Uterus (tissue), 2 donors: ENCODE results near the gene KRT6B.

Source experiments
- CTCF ChIP-seq, 4 experiments: fragments of 200-600 bp in 2 of 4; fragments of 450-650 bp in 2 of 4; sonication (generic) in 2 of 4; IDR thresholded peaks; one replicate each; pipeline ENCODE4 v1.5.1; 2016 to 2019; ENCODE audit warnings: antibody characterized with exemption in 4 of 4, mild to moderate bottlenecking in 2 of 4, moderate library complexity in 1 of 4
- POLR2A ChIP-seq, 2 donors: fragments of 450-650 bp; IDR thresholded peaks; one replicate each; pipeline ENCODE4 v1.6.1; 2016; ENCODE audit warnings: antibody characterized with exemption in 2 of 2, mild to moderate bottlenecking in 1 of 2, moderate library complexity in 1 of 2

GRCh38 chr12:52439845-52440244, 12.1 kb downstream of the KRT6B start:
- TF ChIP-seq CTCF (IDR thresholded peaks at IDR 0.05) = no peak
- no peak for TF ChIP-seq POLR2A (IDR thresholded peaks at IDR 0.05)
